Measurements from ENCODE around the gene COX20. TPM values are rescaled to one million over a fixed set of nuclear protein-coding genes. Genes with fewer than 3 reads are reported as not detected.

COX20 gene
- total RNA-seq, 2 donors from 2014 or later = 13.2 to 35.3 TPM

DNA sequence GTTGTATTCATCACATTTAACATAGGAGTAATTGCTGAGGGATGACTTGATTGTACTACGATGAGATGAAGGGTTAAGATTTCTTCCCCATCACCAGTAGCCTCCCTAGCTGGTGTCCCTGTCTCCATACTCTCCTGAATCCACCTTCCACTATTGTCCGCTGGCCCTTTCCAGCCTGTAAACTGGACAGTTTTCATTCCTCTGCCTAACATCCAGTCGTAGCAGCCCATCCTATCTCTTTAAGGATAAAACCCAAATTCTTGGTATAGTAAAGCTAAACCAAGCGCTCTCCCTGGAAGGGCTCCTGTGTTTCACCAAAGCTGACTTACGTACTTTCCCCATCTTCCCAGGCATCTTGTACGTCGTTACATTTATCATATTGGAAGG lies 670 bp downstream of the COX20 start:
- peaks cover 46% of the 10 kb centered on the region for H3K4me1 ChIP-seq
- H3K4me3 ChIP-seq = peak overlapping the region; percentile 34 to 41
- intact Hi-C loops (cut with DNase I) = no loop called here
- no peaks in the 10 kb centered on the region for H3K27me3 ChIP-seq
- ATAC-seq (no peak), DNase-seq (no peak)
- H3K27ac ChIP-seq = peak overlapping the region; percentile 97 to 100 (median 98)
- no peaks in the 10 kb centered on the region for H3K36me3 ChIP-seq (replicated peaks in 1 of 2; ENCODE audit: insufficient read depth in 1 of 2, low read depth in 2 of 2)
- WGBS, 2 donors = 0 to 1% methylated on average over 7 of the region's 7 CpGs
- no peaks in the 10 kb centered on the region for H3K9me3 ChIP-seq
- no peak for TF ChIP-seq POLR2A (IDR thresholded peaks at IDR 0.05)
- TF ChIP-seq, protein P1, sequence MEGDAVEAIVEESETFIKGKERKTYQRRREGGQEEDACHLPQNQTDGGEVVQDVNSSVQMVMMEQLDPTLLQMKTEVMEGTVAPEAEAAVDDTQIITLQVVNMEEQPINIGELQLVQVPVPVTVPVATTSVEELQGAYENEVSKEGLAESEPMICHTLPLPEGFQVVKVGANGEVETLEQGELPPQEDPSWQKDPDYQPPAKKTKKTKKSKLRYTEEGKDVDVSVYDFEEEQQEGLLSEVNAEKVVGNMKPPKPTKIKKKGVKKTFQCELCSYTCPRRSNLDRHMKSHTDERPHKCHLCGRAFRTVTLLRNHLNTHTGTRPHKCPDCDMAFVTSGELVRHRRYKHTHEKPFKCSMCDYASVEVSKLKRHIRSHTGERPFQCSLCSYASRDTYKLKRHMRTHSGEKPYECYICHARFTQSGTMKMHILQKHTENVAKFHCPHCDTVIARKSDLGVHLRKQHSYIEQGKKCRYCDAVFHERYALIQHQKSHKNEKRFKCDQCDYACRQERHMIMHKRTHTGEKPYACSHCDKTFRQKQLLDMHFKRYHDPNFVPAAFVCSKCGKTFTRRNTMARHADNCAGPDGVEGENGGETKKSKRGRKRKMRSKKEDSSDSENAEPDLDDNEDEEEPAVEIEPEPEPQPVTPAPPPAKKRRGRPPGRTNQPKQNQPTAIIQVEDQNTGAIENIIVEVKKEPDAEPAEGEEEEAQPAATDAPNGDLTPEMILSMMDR (IDR thresholded peaks at IDR 0.05) = no peak

- H3K4me1 ChIP-seq = peaks cover 50% of the 10 kb centered on the region
- H3K27ac ChIP-seq = peak overlapping the region; percentile 97 to 100 (median 98)
- no peak for DNase-seq
- ATAC-seq = no peak
- WGBS, 2 donors = 2 to 4% methylated on average over 3 of the region's 3 CpGs
- intact Hi-C loops (cut with DNase I) = no loop called here
- H3K36me3 ChIP-seq (replicated peaks in 1 of 2; ENCODE audit: insufficient read depth in 1 of 2, low read depth in 2 of 2) = no peaks in the 10 kb centered on the region
- no peaks in the 10 kb centered on the region for H3K9me3 ChIP-seq
- TF ChIP-seq, protein P1 (IDR thresholded peaks at IDR 0.05) = no peak
- TF ChIP-seq POLR2A (IDR thresholded peaks at IDR 0.05) = no peak
- H3K4me3 ChIP-seq = peak overlapping the region in 1 of 2 donors; percentile 41
- no peaks in the 10 kb centered on the region for H3K27me3 ChIP-seq
Measured at GRCh38 chr1:244836584-244836983, 1.1 kb downstream of the COX20 start.

DNA sequence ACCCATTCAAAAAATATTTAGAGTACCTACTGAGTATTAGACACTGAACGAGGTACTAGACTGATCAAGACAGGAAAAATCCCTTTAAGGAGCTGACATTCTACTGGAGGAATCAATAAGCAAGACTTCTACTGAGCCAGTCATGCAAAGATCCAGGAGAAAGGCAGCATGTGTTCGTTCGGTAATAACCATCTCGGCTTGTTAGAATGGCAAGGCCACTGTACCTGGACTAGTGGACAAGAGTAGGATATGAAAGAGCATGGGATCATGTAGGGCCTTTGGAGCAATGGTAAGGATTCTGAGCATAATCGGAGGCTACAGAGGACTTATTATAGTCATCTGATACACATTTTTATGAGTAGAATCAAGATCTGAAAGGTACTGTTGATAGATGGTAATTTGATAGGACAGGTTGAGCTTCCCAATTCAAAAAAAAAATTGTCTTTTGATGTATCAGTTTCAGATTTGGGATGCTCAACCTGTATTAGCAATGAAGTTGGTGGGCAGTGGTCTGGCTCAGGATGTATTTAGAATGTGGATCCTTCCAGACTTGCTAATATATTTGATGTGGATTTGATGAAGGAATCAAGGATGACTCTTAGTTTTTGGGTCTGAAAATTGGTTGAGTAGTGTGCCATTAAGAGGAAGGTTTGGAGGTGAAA lies 2.3 kb downstream of the COX20 start:
- peaks cover 3 to 5% of the 10 kb centered on the region in 2 donors for H3K36me3 ChIP-seq (replicated peaks in 1 of 2; ENCODE audit: insufficient read depth in 1 of 2, low read depth in 2 of 2)
- no peak overlapping the region for H3K4me3 ChIP-seq
- DNase-seq = no peak
- ATAC-seq = no peak
- no peaks in the 10 kb centered on the region for H3K9me3 ChIP-seq
- H3K4me1 ChIP-seq = peaks cover 61% of the 10 kb centered on the region
- TF ChIP-seq POLR2A (IDR thresholded peaks at IDR 0.05) = no peak
- TF ChIP-seq, protein P1 (IDR thresholded peaks at IDR 0.05) = no peak
- H3K27ac ChIP-seq = peak overlapping the region in 3 of 4 donors; percentile 98 to 100 (median 99)
- no peaks in the 10 kb centered on the region for H3K27me3 ChIP-seq
- intact Hi-C loops (cut with DNase I) = no loop called here
- WGBS, 2 donors = 44% methylated on average over 5 of the region's 5 CpGs

- TF ChIP-seq POLR2A (IDR thresholded peaks at IDR 0.05) = no peak
- TF ChIP-seq, protein P1 (IDR thresholded peaks at IDR 0.05) = no peak
- no peak overlapping the region for H3K4me3 ChIP-seq
- DNase-seq (no peak), ATAC-seq (no peak)
- WGBS, 2 donors = 68 to 73% methylated on average over 2 of the region's 2 CpGs
- intact Hi-C loops (cut with DNase I) = no loop called here
- H3K27me3 ChIP-seq = no peaks in the 10 kb centered on the region
- H3K36me3 ChIP-seq (replicated peaks in 1 of 2; ENCODE audit: insufficient read depth in 1 of 2, low read depth in 2 of 2) = peaks cover 5 to 13% of the 10 kb centered on the region in 2 donors
- peak overlapping the region in 1 of 4 donors; percentile 100 for H3K27ac ChIP-seq
- H3K4me1 ChIP-seq = peaks cover 57% of the 10 kb centered on the region
- H3K9me3 ChIP-seq = no peaks in the 10 kb centered on the region
Measured at GRCh38 chr1:244839656-244840055, 4.2 kb downstream of the COX20 start.
